ENCODE measurements around the gene RAD51AP1.

DNA sequence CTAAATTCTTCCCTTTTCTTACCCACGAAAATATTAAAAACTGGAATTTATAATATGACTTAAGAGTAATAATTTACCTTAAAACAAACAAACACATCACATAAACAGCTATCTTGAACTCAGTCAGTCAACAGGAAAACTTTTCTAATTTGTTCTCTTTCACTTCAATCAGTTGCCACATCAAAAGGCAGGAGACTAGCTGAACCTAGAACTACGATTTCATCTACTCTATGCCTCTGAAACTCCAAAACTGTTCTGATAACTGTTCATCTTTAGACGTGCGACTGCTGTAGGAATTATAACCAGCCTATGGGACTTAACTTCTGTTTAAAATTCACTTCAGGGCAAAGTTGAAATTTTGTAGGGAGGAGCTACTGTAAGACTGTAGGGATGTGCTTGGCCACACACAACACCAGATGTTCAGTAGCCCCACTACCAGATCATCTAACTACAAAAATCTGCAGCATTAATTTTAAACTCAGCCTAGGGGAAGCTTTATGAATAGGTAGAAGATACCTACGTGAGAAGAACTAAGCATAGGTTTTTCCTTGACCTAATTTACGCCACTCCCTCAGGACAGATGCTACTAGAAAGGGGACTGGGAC, 7.6 kb upstream of the RAD51AP1 start:
- TF ChIP-seq POLR2AphosphoS5 (IDR thresholded peaks at IDR 0.05), result no peak
- no peak for TF ChIP-seq CTCF (IDR thresholded peaks at IDR 0.05; ENCODE audit: poor library complexity, severe bottlenecking)
- TF ChIP-seq, protein P1, sequence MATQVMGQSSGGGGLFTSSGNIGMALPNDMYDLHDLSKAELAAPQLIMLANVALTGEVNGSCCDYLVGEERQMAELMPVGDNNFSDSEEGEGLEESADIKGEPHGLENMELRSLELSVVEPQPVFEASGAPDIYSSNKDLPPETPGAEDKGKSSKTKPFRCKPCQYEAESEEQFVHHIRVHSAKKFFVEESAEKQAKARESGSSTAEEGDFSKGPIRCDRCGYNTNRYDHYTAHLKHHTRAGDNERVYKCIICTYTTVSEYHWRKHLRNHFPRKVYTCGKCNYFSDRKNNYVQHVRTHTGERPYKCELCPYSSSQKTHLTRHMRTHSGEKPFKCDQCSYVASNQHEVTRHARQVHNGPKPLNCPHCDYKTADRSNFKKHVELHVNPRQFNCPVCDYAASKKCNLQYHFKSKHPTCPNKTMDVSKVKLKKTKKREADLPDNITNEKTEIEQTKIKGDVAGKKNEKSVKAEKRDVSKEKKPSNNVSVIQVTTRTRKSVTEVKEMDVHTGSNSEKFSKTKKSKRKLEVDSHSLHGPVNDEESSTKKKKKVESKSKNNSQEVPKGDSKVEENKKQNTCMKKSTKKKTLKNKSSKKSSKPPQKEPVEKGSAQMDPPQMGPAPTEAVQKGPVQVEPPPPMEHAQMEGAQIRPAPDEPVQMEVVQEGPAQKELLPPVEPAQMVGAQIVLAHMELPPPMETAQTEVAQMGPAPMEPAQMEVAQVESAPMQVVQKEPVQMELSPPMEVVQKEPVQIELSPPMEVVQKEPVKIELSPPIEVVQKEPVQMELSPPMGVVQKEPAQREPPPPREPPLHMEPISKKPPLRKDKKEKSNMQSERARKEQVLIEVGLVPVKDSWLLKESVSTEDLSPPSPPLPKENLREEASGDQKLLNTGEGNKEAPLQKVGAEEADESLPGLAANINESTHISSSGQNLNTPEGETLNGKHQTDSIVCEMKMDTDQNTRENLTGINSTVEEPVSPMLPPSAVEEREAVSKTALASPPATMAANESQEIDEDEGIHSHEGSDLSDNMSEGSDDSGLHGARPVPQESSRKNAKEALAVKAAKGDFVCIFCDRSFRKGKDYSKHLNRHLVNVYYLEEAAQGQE (IDR thresholded peaks at IDR 0.05; ENCODE audit: borderline replicate concordance), result no peak
- TF ChIP-seq RAD21 (conservative IDR thresholded peaks at IDR 0.05), result no peak

All from neural cell (in vitro differentiated cells).